HUES64 (cell line): Measurements from ENCODE around the gene OLIG2. TPM values are rescaled to one million over a fixed set of nuclear protein-coding genes. Genes with fewer than 3 reads are reported as not detected.

Experiments used
- H3K27ac ChIP-seq: 2 replicates; pipeline ENCODE4 v1.7.0; 2013; ENCODE audit warnings: low read depth, low read length, inconsistent platforms
- H3K27me3 ChIP-seq: 2 replicates; pipeline ENCODE4 v1.6.1; 2013; ENCODE audit warnings: mild to moderate bottlenecking, low read length; ENCODE audit not compliant: insufficient read depth
- H3K36me3 ChIP-seq: 2 replicates; pipeline ENCODE4 v1.6.1; 2013; ENCODE audit warnings: mild to moderate bottlenecking, low read length; ENCODE audit not compliant: insufficient read depth
- H3K4me1 ChIP-seq: 2 replicates; pipeline ENCODE4 v1.6.1; 2013; ENCODE audit warnings: mild to moderate bottlenecking, low read length, moderate library complexity; ENCODE audit not compliant: insufficient read depth
- H3K4me3 ChIP-seq: 2 replicates; pipeline ENCODE4 v1.5.1; 2013; ENCODE audit warnings: mild to moderate bottlenecking, low read length, moderate library complexity
- H3K9ac ChIP-seq: 2 replicates; pipeline ENCODE4 v1.6.1; 2013; ENCODE audit warnings: mild to moderate bottlenecking, low read depth, low read length
- H3K9me3 ChIP-seq: 2 replicates; pipeline ENCODE4 v1.6.1; 2013; ENCODE audit warnings: low read depth, low read length; ENCODE audit not compliant: insufficient read depth
- WGBS: fragments of 150-250, 120-280 bp; methylation state at CpG from one replicate; pipeline ENCODE4 v1.1.7; 2013; ENCODE audit warnings: missing lambda C conversion rate; 5-methylcytosine and 5-hydroxymethylcytosine counted together
- polyA plus RNA-seq, 2 experiments: library from polyadenylated mRNA; stranded (reverse); fragments of 50-300 nt; gene quantifications; one replicate each; pipeline ENCODE4 v1.2.3, GENCODE V29; 2013

Gene OLIG2
- 0.10 TPM for polyA plus RNA-seq (2013, experiment 1 of 2)
- polyA plus RNA-seq (2013, experiment 2 of 2): 0.32 TPM

DNA sequence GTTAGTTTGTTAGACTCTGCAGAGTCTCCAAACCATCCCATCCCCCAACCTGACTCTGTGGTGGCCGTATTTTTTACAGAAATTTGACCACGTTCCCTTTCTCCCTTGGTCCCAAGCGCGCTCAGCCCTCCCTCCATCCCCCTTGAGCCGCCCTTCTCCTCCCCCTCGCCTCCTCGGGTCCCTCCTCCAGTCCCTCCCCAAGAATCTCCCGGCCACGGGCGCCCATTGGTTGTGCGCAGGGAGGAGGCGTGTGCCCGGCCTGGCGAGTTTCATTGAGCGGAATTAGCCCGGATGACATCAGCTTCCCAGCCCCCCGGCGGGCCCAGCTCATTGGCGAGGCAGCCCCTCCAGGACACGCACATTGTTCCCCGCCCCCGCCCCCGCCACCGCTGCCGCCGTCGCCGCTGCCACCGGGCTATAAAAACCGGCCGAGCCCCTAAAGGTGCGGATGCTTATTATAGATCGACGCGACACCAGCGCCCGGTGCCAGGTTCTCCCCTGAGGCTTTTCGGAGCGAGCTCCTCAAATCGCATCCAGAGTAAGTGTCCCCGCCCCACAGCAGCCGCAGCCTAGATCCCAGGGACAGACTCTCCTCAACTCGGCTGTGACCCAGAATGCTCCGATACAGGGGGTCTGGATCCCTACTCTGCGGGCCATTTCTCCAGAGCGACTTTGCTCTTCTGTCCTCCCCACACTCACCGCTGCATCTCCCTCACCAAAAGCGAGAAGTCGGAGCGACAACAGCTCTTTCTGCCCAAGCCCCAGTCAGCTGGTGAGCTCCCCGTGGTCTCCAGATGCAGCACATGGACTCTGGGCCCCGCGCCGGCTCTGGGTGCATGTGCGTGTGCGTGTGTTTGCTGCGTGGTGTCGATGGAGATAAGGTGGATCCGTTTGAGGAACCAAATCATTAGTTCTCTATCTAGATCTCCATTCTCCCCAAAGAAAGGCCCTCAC, at the start of gene OLIG2:
TSS of gene OLIG2 (plus strand) at position 447 of the 954 bp plus-strand sequence. CDS start 928 bp downstream, outside the sequence.
- no peaks in the 10 kb centered on the region for H3K9me3 ChIP-seq
- no peak within 1 kb of the TSS for H3K27ac ChIP-seq
- peak within 1 kb of the TSS; percentile 58 for H3K4me3 ChIP-seq
- peaks cover 100% of the 10 kb centered on the region for H3K27me3 ChIP-seq
- under 1% methylated on average over 55 of the region's 59 CpGs for WGBS
- H3K9ac ChIP-seq: no peak within 1 kb of the TSS
- peaks cover 23% of the 10 kb centered on the region for H3K4me1 ChIP-seq
- H3K36me3 ChIP-seq: no peaks in the 10 kb centered on the region

DNA sequence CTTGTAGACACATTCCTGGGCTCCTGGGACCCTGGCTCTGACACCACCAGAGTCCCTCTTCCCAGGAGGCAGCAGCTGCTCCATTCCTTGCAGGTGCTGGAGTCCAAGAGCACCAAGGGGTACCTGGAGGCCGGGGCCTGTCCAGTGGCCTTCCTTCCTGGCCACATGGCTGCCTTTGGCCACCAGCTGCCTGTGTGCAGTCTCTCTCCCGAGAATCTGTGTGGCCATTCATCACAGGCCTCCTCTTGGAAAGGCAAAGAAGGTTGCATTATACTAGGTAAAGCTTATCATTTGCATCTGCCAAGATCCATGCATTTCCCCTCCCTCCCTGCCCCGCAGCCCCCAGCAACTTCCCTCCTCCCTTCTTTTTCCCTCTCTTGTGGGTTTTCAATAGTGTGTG, 48.9 kb upstream of the OLIG2 start:
- Histone ChIP-seq H3K36me3 (no peaks in the 10 kb centered on the region), H3K27me3 (no peaks in the 10 kb centered on the region), H3K9me3 (no peaks in the 10 kb centered on the region), H3K4me1 (peaks cover 17% of the 10 kb centered on the region), H3K9ac (no peak overlapping the region), H3K27ac (no peak overlapping the region), H3K4me3 (no peak overlapping the region)
- 76% methylated on average over 3 of the region's 3 CpGs for WGBS

DNA sequence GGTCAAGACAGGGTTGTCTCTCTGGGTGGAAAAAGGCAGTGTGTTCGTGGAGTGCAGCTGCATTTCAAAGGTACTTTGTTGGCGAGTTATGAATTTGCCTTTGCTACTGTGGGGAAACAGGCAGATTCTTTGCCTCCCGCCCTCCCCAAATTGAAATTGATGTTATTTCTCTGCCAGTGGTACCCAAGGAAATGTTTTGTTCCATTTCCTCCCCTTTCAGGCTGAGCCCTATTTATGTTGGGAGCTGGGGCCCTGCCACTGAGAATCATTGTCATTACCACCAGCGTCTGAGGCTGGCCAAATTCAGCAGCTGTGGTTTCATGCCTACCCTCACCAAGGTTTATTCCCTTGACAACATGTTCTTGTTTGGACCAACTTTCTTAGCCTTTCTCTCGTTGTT, 48.5 kb upstream of the OLIG2 start:
- H3K4me3 ChIP-seq: no peak overlapping the region
- peaks cover 17% of the 10 kb centered on the region for H3K4me1 ChIP-seq
- H3K9me3 ChIP-seq: no peaks in the 10 kb centered on the region
- 85% methylated on average over 5 of the region's 5 CpGs for WGBS
- no peaks in the 10 kb centered on the region for H3K27me3 ChIP-seq
- no peak overlapping the region for H3K27ac ChIP-seq
- H3K36me3 ChIP-seq: no peaks in the 10 kb centered on the region
- no peak overlapping the region for H3K9ac ChIP-seq

DNA sequence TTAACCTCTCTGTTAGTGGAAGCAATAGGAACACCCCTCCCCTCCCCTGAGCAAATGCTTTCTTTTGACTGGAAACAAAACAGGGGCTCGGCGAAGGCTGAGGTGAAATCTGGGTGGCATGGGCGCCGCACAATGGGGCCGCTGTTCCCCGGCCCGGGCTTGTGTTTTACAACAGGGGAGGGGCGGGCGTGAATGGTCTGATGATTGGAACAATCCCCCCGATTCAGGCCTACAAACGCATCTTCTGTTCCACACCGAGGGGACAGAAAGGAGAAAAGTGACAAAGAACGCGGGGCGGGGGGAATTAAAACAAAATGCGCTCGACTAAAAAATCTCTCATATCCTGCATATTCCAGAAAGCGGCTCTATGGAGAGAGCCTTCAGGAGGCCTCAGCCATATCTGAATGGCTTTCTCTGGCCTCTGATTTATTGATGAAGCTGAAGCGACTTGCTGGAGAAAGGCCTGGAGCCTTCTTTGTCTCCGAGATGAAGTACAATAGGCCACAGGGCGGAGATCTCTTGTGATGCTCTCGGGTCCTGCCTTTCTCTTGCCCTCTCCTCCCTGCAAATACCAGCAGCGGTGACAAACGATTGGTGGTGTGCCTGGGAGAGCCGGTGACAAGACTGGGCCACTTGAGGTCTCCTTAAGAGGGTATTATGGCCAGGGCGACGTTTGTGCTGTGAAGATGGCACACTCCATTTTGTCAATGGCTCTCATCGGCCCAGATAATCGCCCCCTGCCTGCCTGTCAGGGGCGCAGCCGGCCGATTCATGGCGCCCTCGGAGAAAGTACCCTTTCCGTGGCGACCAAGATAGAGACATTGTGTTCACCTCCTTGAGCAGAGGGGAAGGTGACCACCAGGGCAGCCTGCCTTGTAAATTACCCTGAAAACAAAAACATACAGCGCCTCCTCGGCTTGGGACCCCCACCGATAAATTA, 47.1 kb upstream of the OLIG2 start:
- Histone ChIP-seq H3K9me3 (no peaks in the 10 kb centered on the region), H3K36me3 (no peaks in the 10 kb centered on the region), H3K4me1 (peaks cover 17% of the 10 kb centered on the region), H3K27ac (no peak overlapping the region), H3K9ac (no peak overlapping the region), H3K4me3 (no peak overlapping the region), H3K27me3 (no peaks in the 10 kb centered on the region)
- WGBS: 87% methylated on average over 39 of the region's 39 CpGs

DNA sequence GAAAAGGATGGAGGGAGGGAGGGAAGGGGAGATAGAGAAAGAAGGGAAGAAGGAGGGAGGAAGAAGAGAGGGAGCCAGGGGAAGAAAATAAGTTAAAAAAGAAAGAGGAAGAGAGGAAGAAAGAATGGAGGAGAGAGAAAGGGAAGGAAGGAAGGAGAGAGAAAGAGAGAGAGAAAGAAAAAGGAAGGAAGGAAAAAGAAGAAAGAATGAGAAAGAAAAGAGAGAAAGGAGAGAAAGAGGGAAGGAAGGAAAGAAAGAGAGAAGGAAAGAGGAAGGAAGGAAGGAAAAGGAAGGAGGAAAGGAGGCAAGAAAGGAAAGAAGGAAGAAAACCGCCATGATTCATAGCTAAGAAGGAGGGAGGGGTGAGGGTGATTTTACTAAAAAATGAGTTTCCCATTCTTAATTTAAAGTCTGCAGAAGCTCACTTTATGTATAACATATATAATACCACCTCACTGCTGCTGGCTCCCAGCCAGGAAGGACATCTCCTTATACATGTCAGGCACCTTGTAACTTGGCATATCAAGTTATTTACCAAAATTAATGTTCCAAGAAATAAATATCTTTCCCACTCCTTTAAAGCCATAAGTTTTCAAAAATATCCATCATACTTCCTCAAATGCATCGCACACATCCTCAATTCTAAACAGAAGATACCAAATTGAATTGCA, 46.0 kb upstream of the OLIG2 start:
- H3K4me3 ChIP-seq: no peak overlapping the region
- peaks cover 17% of the 10 kb centered on the region for H3K4me1 ChIP-seq
- no peak overlapping the region for H3K9ac ChIP-seq
- no peaks in the 10 kb centered on the region for H3K36me3 ChIP-seq
- 94% methylated on average over 2 of the region's 2 CpGs for WGBS
- no peaks in the 10 kb centered on the region for H3K27me3 ChIP-seq
- H3K9me3 ChIP-seq: no peaks in the 10 kb centered on the region
- no peak overlapping the region for H3K27ac ChIP-seq

DNA sequence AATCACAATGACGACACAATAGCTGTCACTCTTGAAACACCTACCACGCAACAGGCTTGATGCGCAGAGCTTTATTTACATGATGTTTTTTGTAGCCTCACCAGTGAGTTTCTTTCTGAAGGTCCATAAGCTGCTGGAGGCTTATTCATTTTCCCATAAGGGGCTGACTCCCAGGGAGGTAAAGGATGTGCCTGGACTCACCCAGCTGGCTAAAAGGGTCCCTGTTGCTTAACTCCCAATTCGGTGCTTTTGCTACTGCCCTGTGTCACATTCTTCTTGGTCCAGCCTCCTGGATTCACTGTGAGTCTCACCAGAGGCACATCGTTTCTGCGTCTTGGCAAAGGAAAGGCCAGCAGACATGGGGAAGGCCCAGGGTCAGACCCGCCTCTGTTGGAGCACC, 44.6 kb upstream of the OLIG2 start:
- Histone ChIP-seq H3K4me1 (peaks cover 17% of the 10 kb centered on the region), H3K9me3 (no peaks in the 10 kb centered on the region), H3K36me3 (no peaks in the 10 kb centered on the region), H3K27me3 (no peaks in the 10 kb centered on the region), H3K9ac (no peak overlapping the region), H3K27ac (no peak overlapping the region), H3K4me3 (no peak overlapping the region)
- 89% methylated on average over 7 of the region's 7 CpGs for WGBS

DNA sequence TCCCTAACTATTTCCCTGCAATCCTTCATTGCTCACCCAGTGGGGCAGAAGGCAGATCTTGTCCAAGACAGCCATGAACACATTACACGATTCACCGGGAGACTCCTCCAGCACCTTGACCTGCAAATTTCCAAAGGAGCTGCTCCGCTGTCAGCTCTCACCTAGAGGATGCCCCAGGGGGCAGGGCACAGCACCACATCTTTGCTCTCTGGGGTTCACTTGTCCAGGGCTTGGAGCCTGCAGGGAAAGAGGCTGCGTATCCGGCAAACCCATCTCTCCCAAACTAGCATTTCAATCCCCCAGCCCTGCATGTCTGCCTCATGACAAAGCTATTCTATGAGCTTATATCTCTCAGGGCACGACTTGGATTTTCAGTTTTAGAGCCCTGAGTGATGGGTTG, 35.1 kb upstream of the OLIG2 start:
- H3K4me1 ChIP-seq: peaks cover 11% of the 10 kb centered on the region
- WGBS: 82% methylated on average over 6 of the region's 6 CpGs
- H3K4me3 ChIP-seq: no peak overlapping the region
- no peak overlapping the region for H3K27ac ChIP-seq
- no peak overlapping the region for H3K9ac ChIP-seq
- H3K36me3 ChIP-seq: no peaks in the 10 kb centered on the region
- H3K27me3 ChIP-seq: 0 out of 2 replicates have a peak, but pooled peaks cover 2% of the 10 kb centered on the region
- no peaks in the 10 kb centered on the region; the same call in 1 of the 2 replicates for H3K9me3 ChIP-seq

DNA sequence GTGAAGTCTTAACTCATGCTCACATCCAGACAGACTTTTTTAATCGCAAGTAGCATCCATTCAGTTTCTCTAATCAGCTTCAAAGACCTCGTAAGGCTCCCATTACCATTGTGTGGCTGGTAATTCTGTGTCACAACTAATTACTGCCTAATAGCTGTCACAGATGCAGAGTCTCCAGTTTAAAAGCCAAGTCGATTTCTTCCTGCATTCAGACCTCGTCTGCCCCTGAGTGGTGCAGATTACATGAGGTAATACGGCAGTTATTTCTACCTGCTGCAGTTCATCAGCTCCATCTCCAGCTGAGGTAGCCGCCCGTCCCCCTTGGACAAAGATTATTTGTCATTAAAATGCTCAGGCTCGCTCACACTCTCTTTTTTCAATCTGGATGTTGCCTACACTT, 34.4 kb upstream of the OLIG2 start:
- Histone ChIP-seq H3K9ac (no peak overlapping the region), H3K27ac (no peak overlapping the region), H3K36me3 (no peaks in the 10 kb centered on the region), H3K4me1 (peaks cover 11% of the 10 kb centered on the region), H3K9me3 (no peaks in the 10 kb centered on the region; the same call in 1 of the 2 replicates), H3K27me3 (0 out of 2 replicates have a peak, but pooled peaks cover 2% of the 10 kb centered on the region), H3K4me3 (no peak overlapping the region)
- WGBS: 64% methylated on average over 8 of the region's 8 CpGs

DNA sequence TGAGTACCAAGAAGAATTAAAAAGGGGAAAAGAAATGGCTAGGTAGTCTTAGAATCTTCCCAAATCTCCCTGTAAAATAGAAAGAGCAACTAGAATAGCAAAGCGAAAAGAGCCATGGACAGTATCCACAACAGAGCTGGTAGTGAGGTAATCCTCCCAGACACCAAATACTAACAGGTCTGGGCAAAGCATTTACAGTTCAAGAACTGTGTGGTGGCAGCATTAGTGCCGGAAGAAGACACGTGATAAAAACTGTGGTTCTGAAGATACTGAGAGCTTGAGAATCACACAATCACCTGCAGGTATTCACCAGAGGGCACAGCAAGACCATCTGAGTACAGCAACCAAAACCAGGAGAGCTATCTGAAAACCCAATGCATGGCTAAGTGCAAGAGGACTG, 31.8 kb upstream of the OLIG2 start:
- 90% methylated on average over 3 of the region's 3 CpGs for WGBS
- H3K9me3 ChIP-seq: no peaks in the 10 kb centered on the region; the same call in 1 of the 2 replicates

DNA sequence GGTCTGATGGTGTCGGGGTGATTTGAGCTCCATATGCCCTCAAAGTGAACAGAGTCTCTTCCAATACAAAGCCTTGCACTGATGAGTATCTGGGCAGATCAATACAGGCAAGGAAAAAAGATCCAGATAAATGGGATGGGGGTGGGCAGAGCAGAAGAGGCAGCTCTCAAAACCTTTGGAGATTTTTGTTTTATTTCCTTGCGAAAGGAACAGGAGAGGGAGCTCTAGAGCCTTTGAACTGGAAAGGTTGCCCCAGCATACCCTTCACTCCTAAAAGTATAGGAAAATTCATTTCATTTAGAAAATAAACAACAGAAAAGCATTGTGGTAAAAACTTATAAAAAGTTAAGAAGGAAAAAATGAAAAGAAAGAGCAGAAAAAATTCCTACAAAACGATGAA, 31.4 kb upstream of the OLIG2 start:
- H3K27me3 ChIP-seq: 0 out of 2 replicates have a peak, but pooled peaks cover 2% of the 10 kb centered on the region
- WGBS: 53% methylated on average over 2 of the region's 3 CpGs
- no peak overlapping the region for H3K27ac ChIP-seq

More for the DNA sequence above, 31.8 kb upstream of the OLIG2 start:
- H3K4me1 ChIP-seq: peaks cover 11% of the 10 kb centered on the region
- H3K9ac ChIP-seq: no peak overlapping the region
- H3K4me3 ChIP-seq: no peak overlapping the region
- no peaks in the 10 kb centered on the region for H3K36me3 ChIP-seq
- H3K27ac ChIP-seq: no peak overlapping the region
- 0 out of 2 replicates have a peak, but pooled peaks cover 2% of the 10 kb centered on the region for H3K27me3 ChIP-seq

More for the DNA sequence above, 31.4 kb upstream of the OLIG2 start:
- Histone ChIP-seq H3K36me3 (no peaks in the 10 kb centered on the region), H3K9me3 (no peaks in the 10 kb centered on the region; the same call in 1 of the 2 replicates), H3K4me3 (no peak overlapping the region), H3K4me1 (peaks cover 11% of the 10 kb centered on the region), H3K9ac (no peak overlapping the region)
